OCI-LY3 (cell line): ENCODE results near the gene B4GALNT3.

Experiments
- H2AFZ ChIP-seq: fragments of 200-600, 300-600 bp; shearing (Covaris generic); 2 replicates; pipeline ENCODE4 v1.6.0; 2014; ENCODE audit warnings: antibody characterized with exemption, low read depth, low read length
- H3K27ac ChIP-seq: fragments of 200-600, 300-600 bp; sonication (generic); 2 replicates; pipeline ENCODE4 v1.5.1; 2014; ENCODE audit warnings: mild to moderate bottlenecking, low read length, moderate library complexity, mixed read lengths
- H3K27me3 ChIP-seq: fragments of 200-600, 300-600 bp; sonication (generic); 2 replicates; pipeline ENCODE4 v1.6.1; 2014; ENCODE audit warnings: low read depth, low read length, mixed read lengths
- H3K36me3 ChIP-seq: fragments of 200-600, 300-600 bp; sonication (generic); replicated peaks from 2 replicates; pipeline ENCODE3; 2014; ENCODE audit warnings: low read depth, low read length, mixed read lengths
- H3K4me1 ChIP-seq: fragments of 300-600, 200-600 bp; sonication (generic); 2 replicates; pipeline ENCODE4 v1.6.1; 2014; ENCODE audit warnings: low read length, mixed read lengths
- H3K4me2 ChIP-seq: fragments of 200-600, 300-600 bp; sonication (generic); 2 replicates; pipeline ENCODE4 v1.6.1; 2014; ENCODE audit warnings: low read length, mixed read lengths
- H3K4me3 ChIP-seq: fragments of 300-600, 200-600 bp; sonication (generic); 2 replicates; pipeline ENCODE4 v1.5.1; 2014; ENCODE audit warnings: antibody characterized with exemption, mild to moderate bottlenecking, low read length, moderate library complexity
- H3K79me2 ChIP-seq: fragments of 300-600, 200-600 bp; shearing (Covaris generic); 2 replicates; pipeline ENCODE4 v1.6.1; 2014; ENCODE audit warnings: mild to moderate bottlenecking, low read length, mixed read lengths
- H3K9ac ChIP-seq: fragments of 300-600, 200-600 bp; shearing (Covaris generic); 2 replicates; pipeline ENCODE4 v1.6.0; 2014; ENCODE audit warnings: mild to moderate bottlenecking, low read length, moderate library complexity
- H3K9me3 ChIP-seq: fragments of 200-600, 300-600 bp; shearing (Covaris generic); 2 replicates; pipeline ENCODE4 v1.6.1; 2014; ENCODE audit warnings: low read length, mixed read lengths; ENCODE audit not compliant: insufficient read depth
- H4K20me1 ChIP-seq: fragments of 200-600, 300-600 bp; sonication (generic); 2 replicates; pipeline ENCODE4 v1.6.1; 2016; ENCODE audit warnings: low read length, mixed read lengths; ENCODE audit not compliant: insufficient read depth
- CTCF ChIP-seq: fragments of 200-600, 300-600 bp; sonication (generic); IDR thresholded peaks from 2 replicates; pipeline ENCODE4 v1.5.1; 2014; ENCODE audit warnings: antibody characterized with exemption, low read length, low read depth
- EZH2phosphoT487 ChIP-seq: fragments of 200-600 bp; shearing (Covaris generic); IDR thresholded peaks from 2 replicates; pipeline ENCODE4 v1.6.1; 2018; ENCODE audit warnings: antibody characterized with exemption, mixed run types, low read depth

B4GALNT3 gene

GRCh38 chr12:530821-531220 lies 71.1 kb downstream of the B4GALNT3 start:
- Histone ChIP-seq H3K4me2 (no peak overlapping the region), H3K9me3 (peaks cover 6% of the 10 kb centered on the region; the same call in 1 of the 2 replicates), H3K27ac (no peak overlapping the region), H3K36me3 (no peaks in the 10 kb centered on the region), H3K79me2 (no peaks in the 10 kb centered on the region), H3K27me3 (no peaks in the 10 kb centered on the region), H2AFZ (no peak overlapping the region), H4K20me1 (no peaks in the 10 kb centered on the region), H3K9ac (no peak overlapping the region), H3K4me1 (peaks cover 2% of the 10 kb centered on the region; the same call in 1 of the 2 replicates), H3K4me3 (no peak overlapping the region)
- no peak for TF ChIP-seq EZH2phosphoT487
- no peak for TF ChIP-seq CTCF

GRCh38 chr12:531951-532585 lies 72.3 kb downstream of the B4GALNT3 start:
- no peaks in the 10 kb centered on the region for H4K20me1 ChIP-seq
- no peak overlapping the region for H3K27ac ChIP-seq
- no peak overlapping the region for H3K4me2 ChIP-seq
- H3K4me3 ChIP-seq, result no peak overlapping the region
- H2AFZ ChIP-seq, result no peak overlapping the region
- no peaks in the 10 kb centered on the region for H3K27me3 ChIP-seq
- no peak for TF ChIP-seq EZH2phosphoT487
- no peak for TF ChIP-seq CTCF
- no peaks in the 10 kb centered on the region for H3K36me3 ChIP-seq
- peaks cover 6% of the 10 kb centered on the region; the same call in 1 of the 2 replicates for H3K9me3 ChIP-seq
- H3K79me2 ChIP-seq, result no peaks in the 10 kb centered on the region
- H3K9ac ChIP-seq, result no peak overlapping the region
- H3K4me1 ChIP-seq, result peaks cover 2% of the 10 kb centered on the region; the same call in 1 of the 2 replicates

GRCh38 chr12:532908-533565 lies 73.3 kb downstream of the B4GALNT3 start:
- Histone ChIP-seq H3K4me1 (no peaks in the 10 kb centered on the region), H3K4me3 (no peak overlapping the region), H3K27me3 (no peaks in the 10 kb centered on the region), H3K9ac (no peak overlapping the region), H3K4me2 (no peak overlapping the region), H3K9me3 (peaks cover 6% of the 10 kb centered on the region; the same call in 1 of the 2 replicates), H2AFZ (no peak overlapping the region), H3K36me3 (no peaks in the 10 kb centered on the region), H3K27ac (no peak overlapping the region), H4K20me1 (no peaks in the 10 kb centered on the region), H3K79me2 (no peaks in the 10 kb centered on the region)
- no peak for TF ChIP-seq CTCF

GRCh38 chr12:533718-534117 lies 74.0 kb downstream of the B4GALNT3 start:
- Histone ChIP-seq H3K4me2 (no peak overlapping the region), H4K20me1 (no peaks in the 10 kb centered on the region), H3K4me3 (no peak overlapping the region), H3K27me3 (no peaks in the 10 kb centered on the region), H3K4me1 (no peaks in the 10 kb centered on the region), H3K9me3 (peaks cover 6% of the 10 kb centered on the region; the same call in 1 of the 2 replicates), H3K9ac (no peak overlapping the region), H3K36me3 (no peaks in the 10 kb centered on the region), H3K27ac (no peak overlapping the region), H2AFZ (no peak overlapping the region), H3K79me2 (no peaks in the 10 kb centered on the region)
- TF ChIP-seq EZH2phosphoT487 (no peak), CTCF (no peak)
